Measurements from ENCODE around the gene OR2F1.

Gene OR2F1

DNA sequence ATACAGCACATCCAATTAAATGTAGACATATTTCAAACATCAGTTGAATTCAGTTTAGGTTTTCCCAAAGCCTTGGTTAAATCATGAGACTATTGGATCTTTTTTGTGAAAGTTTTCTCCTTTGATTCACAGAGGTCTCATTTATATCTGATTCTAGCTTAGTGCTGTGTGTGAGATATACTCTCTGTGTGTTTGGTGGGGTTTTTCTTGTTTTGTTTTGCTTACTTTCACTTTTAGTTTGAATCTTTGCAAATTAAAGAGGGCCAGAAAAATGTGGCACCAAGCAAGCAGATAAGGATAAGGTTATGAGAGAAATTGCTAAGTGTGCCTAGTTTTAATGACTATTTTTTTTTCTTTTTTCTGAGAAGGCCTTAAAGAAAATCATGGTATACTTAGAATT lies 32.9 kb downstream of the OR2F1 start:
- TF ChIP-seq, protein P1, sequence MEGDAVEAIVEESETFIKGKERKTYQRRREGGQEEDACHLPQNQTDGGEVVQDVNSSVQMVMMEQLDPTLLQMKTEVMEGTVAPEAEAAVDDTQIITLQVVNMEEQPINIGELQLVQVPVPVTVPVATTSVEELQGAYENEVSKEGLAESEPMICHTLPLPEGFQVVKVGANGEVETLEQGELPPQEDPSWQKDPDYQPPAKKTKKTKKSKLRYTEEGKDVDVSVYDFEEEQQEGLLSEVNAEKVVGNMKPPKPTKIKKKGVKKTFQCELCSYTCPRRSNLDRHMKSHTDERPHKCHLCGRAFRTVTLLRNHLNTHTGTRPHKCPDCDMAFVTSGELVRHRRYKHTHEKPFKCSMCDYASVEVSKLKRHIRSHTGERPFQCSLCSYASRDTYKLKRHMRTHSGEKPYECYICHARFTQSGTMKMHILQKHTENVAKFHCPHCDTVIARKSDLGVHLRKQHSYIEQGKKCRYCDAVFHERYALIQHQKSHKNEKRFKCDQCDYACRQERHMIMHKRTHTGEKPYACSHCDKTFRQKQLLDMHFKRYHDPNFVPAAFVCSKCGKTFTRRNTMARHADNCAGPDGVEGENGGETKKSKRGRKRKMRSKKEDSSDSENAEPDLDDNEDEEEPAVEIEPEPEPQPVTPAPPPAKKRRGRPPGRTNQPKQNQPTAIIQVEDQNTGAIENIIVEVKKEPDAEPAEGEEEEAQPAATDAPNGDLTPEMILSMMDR (IDR thresholded peaks at IDR 0.05; ENCODE audit: low read length, missing control alignments) = no peak
- DNase-seq (ENCODE audit: low read depth) = no peak
- H3K4me3 ChIP-seq (replicated peaks; ENCODE audit: low read depth, low read length) = no peak overlapping the region

DNA sequence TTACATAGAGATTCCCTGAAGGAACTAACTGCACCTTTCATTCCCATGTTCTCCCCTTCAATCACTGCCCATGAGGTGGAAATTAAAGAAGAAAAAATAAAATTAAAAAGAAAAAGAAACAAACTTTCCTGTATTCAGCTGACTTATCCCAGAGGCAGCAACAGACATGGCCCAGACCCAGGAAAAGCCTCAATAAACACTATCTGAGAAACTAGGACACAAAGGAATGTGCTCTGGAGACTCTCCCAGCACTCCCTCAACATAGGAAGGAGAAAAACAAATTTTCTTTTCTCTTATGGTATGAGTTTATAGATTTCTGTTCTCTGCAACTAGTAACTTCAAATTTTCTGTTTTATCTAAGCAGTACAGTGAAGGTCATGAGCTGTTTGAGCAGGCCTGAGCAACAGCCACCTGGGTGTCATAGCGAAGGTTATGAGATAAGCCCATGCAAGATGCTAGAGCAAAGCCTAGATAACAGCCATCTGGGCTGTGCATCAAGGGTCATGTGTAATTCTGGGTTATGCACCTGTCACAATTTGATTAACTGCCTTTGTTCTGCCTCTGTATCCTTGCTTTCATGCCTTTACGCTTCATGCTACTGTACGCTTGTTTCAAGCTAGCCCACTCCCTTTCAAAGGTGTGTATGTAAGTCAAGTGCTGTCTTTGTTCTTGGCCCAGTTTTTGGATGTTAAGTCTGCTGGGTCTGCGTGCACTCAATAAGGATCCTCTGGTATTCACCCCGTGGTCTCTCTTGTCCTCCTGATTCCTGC lies 34.5 kb downstream of the OR2F1 start:
- peak; percentile 40 for DNase-seq (ENCODE audit: low read depth)
- no peak overlapping the region for H3K4me3 ChIP-seq (replicated peaks; ENCODE audit: low read depth, low read length)
- TF ChIP-seq, protein P1 (IDR thresholded peaks at IDR 0.05; ENCODE audit: low read length, missing control alignments) = no peak

DNA sequence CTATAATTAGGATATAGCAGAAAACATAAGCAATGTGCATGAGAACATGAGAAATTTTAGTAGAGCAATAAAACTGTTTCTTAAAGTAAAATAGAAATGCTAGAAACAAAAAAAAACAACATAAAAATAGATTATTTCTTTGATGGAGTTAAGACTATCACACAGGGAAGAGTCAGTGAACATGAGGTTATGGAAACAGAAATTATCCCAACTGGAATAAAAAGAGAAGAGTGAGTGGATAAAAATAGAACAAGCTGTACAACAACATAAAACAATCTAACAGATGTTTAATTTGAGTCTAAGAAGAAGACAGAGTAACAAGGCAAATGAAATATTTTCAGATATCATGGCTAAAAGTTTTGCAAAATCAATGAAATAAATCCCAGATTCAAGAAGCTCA lies 38.0 kb downstream of the OR2F1 start:
- no peak for DNase-seq (ENCODE audit: low read depth)
- H3K4me3 ChIP-seq (replicated peaks; ENCODE audit: low read depth, low read length) = no peak overlapping the region
- TF ChIP-seq, protein P1 (IDR thresholded peaks at IDR 0.05; ENCODE audit: low read length, missing control alignments) = no peak

DNA sequence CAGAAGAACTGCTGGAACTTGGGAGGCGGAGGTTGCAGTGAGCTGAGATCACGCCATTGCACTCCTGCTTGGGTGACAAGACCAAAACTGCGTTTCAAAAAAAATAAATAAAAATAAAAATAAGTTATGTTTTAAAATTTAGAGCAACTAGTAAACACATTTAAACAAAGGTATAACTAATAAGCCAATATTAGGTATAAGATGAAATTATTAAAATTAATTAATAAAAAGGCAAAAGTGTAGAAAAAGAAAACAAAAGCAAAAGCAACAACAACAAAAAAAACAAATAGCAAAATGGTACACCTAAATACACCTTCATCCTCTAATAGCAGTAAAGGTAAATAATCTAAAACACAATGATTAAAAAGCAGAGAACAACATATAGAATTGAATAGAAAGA lies 39.3 kb downstream of the OR2F1 start:
- TF ChIP-seq, protein P1 (IDR thresholded peaks at IDR 0.05; ENCODE audit: low read length, missing control alignments) = no peak
- H3K4me3 ChIP-seq (replicated peaks; ENCODE audit: low read depth, low read length) = no peak overlapping the region
- DNase-seq (ENCODE audit: low read depth) = no peak

DNA sequence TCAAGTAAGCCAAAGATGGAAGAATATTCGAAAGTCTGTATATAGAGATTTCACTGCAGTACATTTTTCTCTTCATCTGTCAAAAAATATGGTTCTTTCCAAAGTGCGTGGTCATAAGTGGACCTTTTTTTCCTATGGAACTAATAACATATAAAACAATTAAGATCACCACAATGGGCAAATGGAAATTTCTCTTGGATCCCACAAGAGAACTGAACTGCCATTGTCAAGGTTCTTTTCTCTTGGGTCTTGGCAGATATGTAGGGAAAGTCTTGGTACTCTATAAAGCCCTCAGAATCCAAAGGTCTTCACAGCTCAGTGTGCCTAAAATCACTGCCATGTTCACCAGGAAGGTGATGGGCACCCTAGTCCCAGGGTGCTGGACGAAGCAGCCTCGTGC lies 45.4 kb downstream of the OR2F1 start, which contains the start of gene OR6B1:
TSS of gene OR6B1 (plus strand) at position 301 of the 400 bp plus-strand sequence. CDS start 3,677 bp downstream, outside the sequence.
- no peak within 1 kb of the TSS for H3K4me3 ChIP-seq (replicated peaks; ENCODE audit: low read depth, low read length)
- TF ChIP-seq, protein P1 (IDR thresholded peaks at IDR 0.05; ENCODE audit: low read length, missing control alignments) = no peak
- DNase-seq (ENCODE audit: low read depth) = no peak

DNA sequence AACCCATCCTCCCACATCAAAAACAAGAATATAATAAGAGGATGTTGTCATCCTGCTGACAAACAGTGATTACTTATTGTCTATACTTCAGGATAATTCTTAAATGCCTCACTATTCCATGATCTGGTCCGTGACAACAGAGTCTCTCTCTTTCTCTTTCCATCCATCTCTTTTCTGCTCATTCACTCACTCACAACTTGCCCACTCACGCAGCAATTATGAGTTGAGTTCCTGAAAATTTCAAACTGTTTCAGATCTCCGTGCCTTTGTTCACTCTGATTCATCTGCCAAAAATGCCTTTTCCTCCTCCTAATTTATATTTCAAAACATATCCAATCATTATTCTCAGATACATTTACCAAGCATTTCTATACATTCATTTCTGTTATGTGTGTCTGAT lies 46.9 kb downstream of the OR2F1 start:
- DNase-seq (ENCODE audit: low read depth) = no peak
- TF ChIP-seq, protein P1 (IDR thresholded peaks at IDR 0.05; ENCODE audit: low read length, missing control alignments) = no peak
- H3K4me3 ChIP-seq (replicated peaks; ENCODE audit: low read depth, low read length) = no peak overlapping the region

DNA sequence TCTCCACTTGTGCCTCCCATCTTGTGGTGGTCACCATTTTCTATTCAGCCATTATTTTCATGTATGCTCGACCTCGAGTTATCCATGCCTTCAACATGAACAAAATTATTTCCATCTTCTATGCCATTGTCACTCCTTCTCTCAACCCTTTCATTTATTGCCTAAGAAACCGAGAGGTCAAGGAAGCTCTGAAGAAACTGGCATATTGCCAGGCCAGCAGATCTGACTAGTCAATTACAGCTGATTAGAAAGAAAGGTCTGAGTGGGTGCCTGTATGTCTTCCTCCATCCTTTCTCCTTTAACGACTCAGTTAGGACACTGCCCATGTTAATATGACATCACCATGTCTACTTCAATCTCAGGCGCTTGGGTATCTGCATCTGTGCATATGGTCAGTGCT lies 50.1 kb downstream of the OR2F1 start:
- H3K4me3 ChIP-seq (replicated peaks; ENCODE audit: low read depth, low read length) = no peak overlapping the region
- DNase-seq (ENCODE audit: low read depth) = no peak
- TF ChIP-seq, protein P1 (IDR thresholded peaks at IDR 0.05; ENCODE audit: low read length, missing control alignments) = no peak

All from fibroblast of pulmonary artery (primary cell).